Measurements from ENCODE around the gene CNDP1. TPM values are rescaled to one million over a fixed set of nuclear protein-coding genes. Genes with fewer than 3 reads are reported as not detected.

CNDP1 gene
- polyA plus RNA-seq, 4 donors, result 0.13 to 11.9 (median 6.5) TPM

DNA sequence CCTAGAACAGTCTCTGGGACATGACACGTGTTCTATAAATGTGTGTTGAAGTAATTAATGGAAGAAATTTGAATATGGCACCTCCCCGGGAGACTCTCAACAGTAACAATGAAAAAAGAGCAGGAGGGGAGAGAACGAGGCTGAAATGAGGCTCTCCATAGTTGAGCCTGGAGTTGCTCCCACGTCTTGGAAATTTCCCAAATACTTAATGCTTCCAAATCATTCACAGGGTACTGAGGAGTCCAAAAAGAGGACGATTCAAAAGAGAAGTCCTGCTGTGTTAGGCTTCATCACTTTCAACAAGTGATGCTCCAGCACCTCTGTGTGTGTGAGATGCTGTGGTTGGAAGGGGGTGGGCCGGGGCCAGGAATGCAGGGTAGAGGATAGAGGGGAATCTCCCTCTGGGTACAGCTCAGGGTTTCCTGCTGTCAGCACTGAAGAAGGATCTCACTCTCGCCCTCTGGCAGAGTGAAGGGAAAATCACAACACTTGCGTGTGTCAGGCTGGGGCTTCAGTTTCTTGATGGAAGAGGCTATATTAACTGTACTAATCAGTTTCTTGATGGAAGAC is 45.3 kb downstream of the CNDP1 start:
- Histone ChIP-seq H3K27ac (ENCODE audit: low read depth in 1 of 3, low read length in 2 of 3) (no peak overlapping the region), H3K27me3 (ENCODE audit: control insufficient read depth in 3 of 3, insufficient read depth in 3 of 3, low read length in 3 of 3) (no peaks in the 10 kb centered on the region), H3K9me3 (ENCODE audit: control insufficient read depth in 2 of 2, insufficient read depth in 1 of 2, low read depth in 1 of 2, low read length in 1 of 2) (no peaks in the 10 kb centered on the region), H3K36me3 (ENCODE audit: control insufficient read depth in 3 of 3, insufficient read depth in 2 of 3, low read depth in 1 of 3, low read length in 3 of 3) (no peaks in the 10 kb centered on the region), H3K4me1 (ENCODE audit: control insufficient read depth in 3 of 3, insufficient read depth in 2 of 3, low read depth in 1 of 3, low read length in 2 of 3) (no peaks in the 10 kb centered on the region), H3K4me3 (ENCODE audit: low read depth in 1 of 3, low read length in 3 of 3) (no peak overlapping the region)
- FAIRE-seq (no peak), DNase-seq (no peak)
- 55 to 61% (median 58%) methylated on average over 8 of the region's 8 CpGs for WGBS, 3 donors

DNA sequence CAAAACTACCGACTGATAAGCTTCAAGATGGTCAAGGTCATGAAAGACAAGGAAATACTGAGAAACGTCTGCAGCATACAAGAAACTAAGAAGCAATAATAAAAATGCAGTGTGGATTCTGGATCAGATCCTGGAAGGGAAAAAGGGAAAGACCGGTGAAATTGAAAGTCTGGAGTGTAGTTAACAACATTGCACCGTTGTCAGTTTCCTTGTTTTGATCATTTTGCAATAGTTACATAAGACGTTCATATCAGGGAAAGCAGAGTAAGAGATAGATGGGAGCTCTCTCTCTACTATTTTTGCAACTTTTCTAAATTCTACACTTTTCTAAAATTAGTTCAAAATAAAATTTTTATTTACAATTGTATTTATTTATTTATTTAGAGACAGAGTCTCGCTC is 48.3 kb downstream of the CNDP1 start:
- FAIRE-seq, result no peak
- Histone ChIP-seq H3K4me1 (ENCODE audit: control insufficient read depth in 3 of 3, insufficient read depth in 2 of 3, low read depth in 1 of 3, low read length in 2 of 3) (no peaks in the 10 kb centered on the region), H3K27me3 (ENCODE audit: control insufficient read depth in 3 of 3, insufficient read depth in 3 of 3, low read length in 3 of 3) (peaks cover 0 to 5% (median 0%) of the 10 kb centered on the region in 3 donors), H3K4me3 (ENCODE audit: low read depth in 1 of 3, low read length in 3 of 3) (no peak overlapping the region), H3K9me3 (ENCODE audit: control insufficient read depth in 2 of 2, insufficient read depth in 1 of 2, low read depth in 1 of 2, low read length in 1 of 2) (no peaks in the 10 kb centered on the region), H3K36me3 (ENCODE audit: control insufficient read depth in 3 of 3, insufficient read depth in 2 of 3, low read depth in 1 of 3, low read length in 3 of 3) (no peaks in the 10 kb centered on the region), H3K27ac (ENCODE audit: low read depth in 1 of 3, low read length in 2 of 3) (no peak overlapping the region)
- WGBS, 3 donors, result 42 to 57% (median 52%) methylated on average over 6 of the region's 6 CpGs
- DNase-seq, result no peak

DNA sequence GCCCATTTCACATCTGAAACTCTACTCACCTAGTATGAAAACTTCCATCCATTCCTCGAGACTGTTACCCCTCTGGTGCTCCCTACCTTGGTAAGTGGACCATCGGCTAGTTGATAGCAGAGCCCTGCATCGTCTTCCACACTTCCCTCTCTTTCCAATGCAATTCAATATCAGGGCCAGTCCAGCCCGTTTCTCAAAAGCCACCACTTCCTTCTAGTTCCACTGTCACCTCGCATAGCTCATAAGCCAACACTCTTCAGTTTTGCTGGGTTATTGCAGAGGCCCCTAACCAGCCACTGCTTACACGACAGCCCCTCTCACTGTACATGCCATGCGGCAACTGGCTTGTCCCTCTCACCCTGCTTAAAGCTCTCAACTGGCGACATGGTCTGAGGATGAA is 53.1 kb downstream of the CNDP1 start:
- Histone ChIP-seq H3K4me3 (ENCODE audit: low read depth in 1 of 3, low read length in 3 of 3) (no peak overlapping the region), H3K4me1 (ENCODE audit: control insufficient read depth in 3 of 3, insufficient read depth in 2 of 3, low read depth in 1 of 3, low read length in 2 of 3) (no peaks in the 10 kb centered on the region), H3K27ac (ENCODE audit: low read depth in 1 of 3, low read length in 2 of 3) (no peak overlapping the region), H3K36me3 (ENCODE audit: control insufficient read depth in 3 of 3, insufficient read depth in 2 of 3, low read depth in 1 of 3, low read length in 3 of 3) (no peaks in the 10 kb centered on the region), H3K9me3 (ENCODE audit: control insufficient read depth in 2 of 2, insufficient read depth in 1 of 2, low read depth in 1 of 2, low read length in 1 of 2) (no peaks in the 10 kb centered on the region), H3K27me3 (ENCODE audit: control insufficient read depth in 3 of 3, insufficient read depth in 3 of 3, low read length in 3 of 3) (peaks cover 0 to 5% (median 0%) of the 10 kb centered on the region in 3 donors)
- no peak for FAIRE-seq
- WGBS, 3 donors, result 73 to 84% (median 76%) methylated on average over 8 of the region's 8 CpGs
- no peak for DNase-seq

DNA sequence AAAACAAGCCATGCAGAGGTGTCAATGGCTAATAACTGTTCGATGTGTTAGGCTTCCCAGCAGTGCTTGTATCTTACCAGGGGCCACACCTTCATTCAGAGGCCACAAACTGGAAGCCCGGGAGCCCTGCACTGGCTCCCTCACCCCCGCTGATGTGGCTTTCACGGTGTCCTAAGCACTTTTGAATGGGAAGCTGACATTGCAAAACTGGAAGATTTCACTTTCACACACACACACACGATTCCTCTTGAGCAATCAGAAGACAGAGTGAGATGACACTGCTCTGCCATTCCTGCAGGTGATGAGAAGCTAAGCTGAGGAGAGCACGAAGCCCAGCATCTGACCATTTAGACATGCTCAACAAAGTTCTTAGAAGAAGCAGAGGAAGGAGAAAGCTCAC is 54.7 kb downstream of the CNDP1 start:
- no peak overlapping the region for H3K4me3 ChIP-seq (ENCODE audit: low read depth in 1 of 3, low read length in 3 of 3)
- no peak overlapping the region for H3K27ac ChIP-seq (ENCODE audit: low read depth in 1 of 3, low read length in 2 of 3)
- peaks cover 0 to 3% (median 0%) of the 10 kb centered on the region in 3 donors for H3K36me3 ChIP-seq (ENCODE audit: control insufficient read depth in 3 of 3, insufficient read depth in 2 of 3, low read depth in 1 of 3, low read length in 3 of 3)
- H3K4me1 ChIP-seq (ENCODE audit: control insufficient read depth in 3 of 3, insufficient read depth in 2 of 3, low read depth in 1 of 3, low read length in 2 of 3), result no peaks in the 10 kb centered on the region
- DNase-seq (peak in 1 of 2 donors; percentile 23), FAIRE-seq (no peak)
- no peaks in the 10 kb centered on the region for H3K9me3 ChIP-seq (ENCODE audit: control insufficient read depth in 2 of 2, insufficient read depth in 1 of 2, low read depth in 1 of 2, low read length in 1 of 2)
- 52 to 59% (median 58%) methylated on average over 6 of the region's 6 CpGs for WGBS, 3 donors
- peaks cover 0 to 5% (median 0%) of the 10 kb centered on the region in 3 donors for H3K27me3 ChIP-seq (ENCODE audit: control insufficient read depth in 3 of 3, insufficient read depth in 3 of 3, low read length in 3 of 3)

DNA sequence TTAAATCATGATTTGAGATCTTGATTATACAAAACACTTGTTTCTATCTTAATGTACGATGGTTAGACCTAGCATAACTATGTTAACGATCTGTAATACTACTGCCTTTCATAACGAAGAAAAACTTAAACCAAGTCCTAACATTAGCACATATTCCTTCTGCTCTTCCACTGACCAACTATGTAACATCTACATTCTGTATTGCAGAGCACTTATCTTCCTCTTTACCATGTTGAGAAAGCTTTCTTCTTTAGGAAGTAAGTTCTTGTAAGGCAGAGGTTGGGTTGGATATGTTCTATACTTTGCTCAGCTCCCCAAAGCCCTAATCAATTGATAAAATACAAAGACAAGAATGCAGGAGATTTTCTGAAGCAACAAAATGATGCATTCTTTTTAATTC is 55.5 kb downstream of the CNDP1 start:
- no peak overlapping the region for H3K4me3 ChIP-seq (ENCODE audit: low read depth in 1 of 3, low read length in 3 of 3)
- H3K36me3 ChIP-seq (ENCODE audit: control insufficient read depth in 3 of 3, insufficient read depth in 2 of 3, low read depth in 1 of 3, low read length in 3 of 3), result peaks cover 0 to 4% (median 3%) of the 10 kb centered on the region in 3 donors
- FAIRE-seq (no peak), DNase-seq (no peak)
- H3K27ac ChIP-seq (ENCODE audit: low read depth in 1 of 3, low read length in 2 of 3), result no peak overlapping the region
- peaks cover 0 to 5% (median 0%) of the 10 kb centered on the region in 3 donors for H3K27me3 ChIP-seq (ENCODE audit: control insufficient read depth in 3 of 3, insufficient read depth in 3 of 3, low read length in 3 of 3)
- H3K9me3 ChIP-seq (ENCODE audit: control insufficient read depth in 2 of 2, insufficient read depth in 1 of 2, low read depth in 1 of 2, low read length in 1 of 2), result no peaks in the 10 kb centered on the region
- 84 to 86% (median 85%) methylated on average over 3 of the region's 3 CpGs for WGBS, 3 donors
- H3K4me1 ChIP-seq (ENCODE audit: control insufficient read depth in 3 of 3, insufficient read depth in 2 of 3, low read depth in 1 of 3, low read length in 2 of 3), result no peaks in the 10 kb centered on the region

DNA sequence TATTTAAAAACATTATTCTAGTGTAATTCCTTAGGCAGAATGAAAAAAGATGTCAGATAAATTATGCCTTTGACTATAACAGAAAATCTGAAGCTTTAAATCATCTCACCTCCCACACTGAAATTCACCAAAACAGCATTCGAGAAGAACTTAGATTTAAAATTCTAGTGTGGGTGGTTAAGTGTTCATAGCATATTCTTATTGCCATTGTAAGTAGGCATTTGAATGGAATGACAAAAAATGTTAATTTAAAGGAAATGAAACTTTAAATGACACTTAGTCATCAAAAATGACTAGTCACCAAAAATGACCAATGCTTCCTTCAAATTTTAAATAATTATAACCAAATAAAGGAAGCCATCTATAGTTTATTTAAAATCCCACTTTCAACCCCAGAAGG is 56.4 kb downstream of the CNDP1 start:
- WGBS, 3 donors, result 66 to 75% (median 74%) methylated on average over 1 of the region's 1 CpG
- H3K27ac ChIP-seq (ENCODE audit: low read depth in 1 of 3, low read length in 2 of 3), result no peak overlapping the region
- H3K9me3 ChIP-seq (ENCODE audit: control insufficient read depth in 2 of 2, insufficient read depth in 1 of 2, low read depth in 1 of 2, low read length in 1 of 2), result no peaks in the 10 kb centered on the region
- FAIRE-seq (no peak), DNase-seq (no peak)
- H3K27me3 ChIP-seq (ENCODE audit: control insufficient read depth in 3 of 3, insufficient read depth in 3 of 3, low read length in 3 of 3), result peaks cover 0 to 5% (median 0%) of the 10 kb centered on the region in 3 donors
- no peak overlapping the region for H3K4me3 ChIP-seq (ENCODE audit: low read depth in 1 of 3, low read length in 3 of 3)
- H3K36me3 ChIP-seq (ENCODE audit: control insufficient read depth in 3 of 3, insufficient read depth in 2 of 3, low read depth in 1 of 3, low read length in 3 of 3), result peaks cover 0 to 4% (median 3%) of the 10 kb centered on the region in 3 donors
- H3K4me1 ChIP-seq (ENCODE audit: control insufficient read depth in 3 of 3, insufficient read depth in 2 of 3, low read depth in 1 of 3, low read length in 2 of 3), result peaks cover 0 to 4% (median 0%) of the 10 kb centered on the region in 3 donors

DNA sequence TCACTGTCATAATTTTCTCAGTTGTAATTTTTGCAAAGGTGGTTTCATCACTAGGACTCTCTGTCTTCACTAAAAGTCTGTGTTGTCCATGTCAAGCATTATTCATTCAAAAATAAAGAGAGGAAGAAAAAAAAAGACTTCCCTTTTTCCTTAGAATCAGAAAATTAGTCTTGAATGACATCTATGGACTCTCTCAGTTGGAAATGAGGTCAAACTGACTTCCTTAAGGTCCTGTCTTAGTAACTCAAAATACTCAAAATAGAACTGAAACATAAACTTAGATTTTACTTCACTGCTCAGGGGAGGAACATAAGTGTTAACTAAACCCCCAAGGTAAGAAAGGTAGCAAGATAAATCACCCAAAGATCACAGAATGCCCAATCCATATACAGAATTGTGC is 61.1 kb downstream of the CNDP1 start:
- FAIRE-seq (no peak), DNase-seq (no peak)
- Histone ChIP-seq H3K9me3 (ENCODE audit: control insufficient read depth in 2 of 2, insufficient read depth in 1 of 2, low read depth in 1 of 2, low read length in 1 of 2) (no peaks in the 10 kb centered on the region), H3K27me3 (ENCODE audit: control insufficient read depth in 3 of 3, insufficient read depth in 3 of 3, low read length in 3 of 3) (no peaks in the 10 kb centered on the region), H3K4me3 (ENCODE audit: low read depth in 1 of 3, low read length in 3 of 3) (no peak overlapping the region), H3K4me1 (ENCODE audit: control insufficient read depth in 3 of 3, insufficient read depth in 2 of 3, low read depth in 1 of 3, low read length in 2 of 3) (peaks cover 0 to 21% (median 13%) of the 10 kb centered on the region in 3 donors), H3K36me3 (ENCODE audit: control insufficient read depth in 3 of 3, insufficient read depth in 2 of 3, low read depth in 1 of 3, low read length in 3 of 3) (peaks cover 0 to 4% (median 3%) of the 10 kb centered on the region in 3 donors), H3K27ac (ENCODE audit: low read depth in 1 of 3, low read length in 2 of 3) (no peak overlapping the region)

DNA sequence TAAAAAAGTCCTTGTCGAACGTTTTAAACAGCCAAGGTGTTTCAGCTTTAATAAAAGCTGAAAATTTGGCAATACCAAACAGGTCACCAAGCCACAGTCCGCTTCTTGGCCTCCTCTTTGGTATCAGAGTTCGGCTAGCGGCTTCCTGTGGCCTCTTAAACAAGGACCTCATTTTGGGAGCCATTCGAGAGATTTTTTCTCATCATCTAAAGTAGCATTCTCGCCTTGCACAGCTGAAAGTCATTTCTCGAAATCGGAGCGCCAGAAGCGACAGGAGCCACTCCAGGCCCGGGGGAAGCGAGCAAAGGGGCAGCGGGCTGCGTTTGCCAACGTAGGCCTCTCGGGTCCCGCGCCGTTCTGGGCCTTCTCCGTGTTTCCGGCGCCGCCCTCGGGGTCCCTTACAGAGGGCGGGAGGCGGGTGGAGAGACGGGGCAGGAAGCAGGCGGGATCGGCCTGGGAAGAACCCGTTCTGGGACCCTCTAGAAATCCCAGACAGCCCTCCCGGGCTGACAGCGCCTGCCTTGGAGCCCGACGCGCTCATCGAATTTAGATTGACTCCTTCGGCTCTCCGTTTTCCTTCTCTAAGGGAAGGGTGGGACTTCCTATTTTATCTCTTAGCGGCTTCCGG is 62.8 kb downstream of the CNDP1 start:
- no peak for FAIRE-seq

More for the DNA sequence above, 62.8 kb downstream of the CNDP1 start:
- Histone ChIP-seq H3K27me3 (ENCODE audit: control insufficient read depth in 3 of 3, insufficient read depth in 3 of 3, low read length in 3 of 3) (no peaks in the 10 kb centered on the region), H3K9me3 (ENCODE audit: control insufficient read depth in 2 of 2, insufficient read depth in 1 of 2, low read depth in 1 of 2, low read length in 1 of 2) (no peaks in the 10 kb centered on the region), H3K4me1 (ENCODE audit: control insufficient read depth in 3 of 3, insufficient read depth in 2 of 3, low read depth in 1 of 3, low read length in 2 of 3) (peaks cover 0 to 21% (median 13%) of the 10 kb centered on the region in 3 donors), H3K36me3 (ENCODE audit: control insufficient read depth in 3 of 3, insufficient read depth in 2 of 3, low read depth in 1 of 3, low read length in 3 of 3) (peaks cover 0 to 4% (median 3%) of the 10 kb centered on the region in 3 donors), H3K4me3 (ENCODE audit: low read depth in 1 of 3, low read length in 3 of 3) (peak overlapping the region; percentile 68 to 95 (median 84)), H3K27ac (ENCODE audit: low read depth in 1 of 3, low read length in 2 of 3) (peak overlapping the region; percentile 87 to 98 (median 92))
- peak in 1 of 2 donors; percentile 95 for DNase-seq
- 0 to 1% (median 1%) methylated on average over 40 to 41 of the region's 41 CpGs for WGBS, 3 donors

Measured in small intestine (tissue), 7 donors.